HK-2 (cell line): ENCODE measurements around the gene AMACR.

Experiments used
- DNase-seq: peaks from one replicate; pipeline ENCODE4 v3.0.0-alpha.2; 2018; ENCODE audit not compliant: unreplicated experiment

AMACR gene

GRCh38 chr5:34007621-34008600, at the start of gene AMACR:
Gene AMACR, minus strand, starts transcription at chr5:34008050. Its CDS starts 31 bp downstream, at chr5:34008019.
- peak; percentile 94 for DNase-seq

GRCh38 chr5:34057569-34057968, 49.7 kb upstream of the AMACR start:
- no peak for DNase-seq

- DNase-seq = no peak
Measured at GRCh38 chr5:34057118-34057517, 49.3 kb upstream of the AMACR start.

- no peak for DNase-seq
Measured at GRCh38 chr5:34055667-34056066, 47.8 kb upstream of the AMACR start.

- no peak for DNase-seq
Measured at GRCh38 chr5:34054400-34054729, 46.5 kb upstream of the AMACR start.

- DNase-seq = no peak
Measured at GRCh38 chr5:34053571-34054399, 45.9 kb upstream of the AMACR start.

- DNase-seq = peak; percentile 26
Measured at GRCh38 chr5:34053133-34053532, 45.3 kb upstream of the AMACR start.

- no peak for DNase-seq
Measured at GRCh38 chr5:34051374-34051980, 43.6 kb upstream of the AMACR start.

- no peak for DNase-seq
Measured at GRCh38 chr5:34047774-34048572, 40.1 kb upstream of the AMACR start.

GRCh38 chr5:34047143-34047542, 39.3 kb upstream of the AMACR start:
- DNase-seq = no peak

GRCh38 chr5:34045996-34046395, 38.1 kb upstream of the AMACR start:
- DNase-seq = no peak

GRCh38 chr5:34045023-34045422, 37.2 kb upstream of the AMACR start:
- no peak for DNase-seq

- DNase-seq = no peak
Measured at GRCh38 chr5:34043099-34043876, 35.4 kb upstream of the AMACR start, which contains the start of gene C1QTNF3. Gene C1QTNF3, minus strand, starts transcription at chr5:34043213. Its CDS starts 88 bp downstream, at chr5:34043125.

GRCh38 chr5:34042321-34042720, 34.5 kb upstream of the AMACR start:
- DNase-seq = no peak

GRCh38 chr5:34041247-34041972, 33.6 kb upstream of the AMACR start:
- DNase-seq = no peak

- DNase-seq = no peak
Measured at GRCh38 chr5:34040472-34040871, 32.6 kb upstream of the AMACR start.

- no peak for DNase-seq
Measured at GRCh38 chr5:34039398-34040157, 31.7 kb upstream of the AMACR start.

GRCh38 chr5:34038838-34039237, 31.0 kb upstream of the AMACR start:
- no peak for DNase-seq

GRCh38 chr5:34038390-34038789, 30.5 kb upstream of the AMACR start:
- DNase-seq = no peak
